ENCODE data around the gene QARS1.

DNA sequence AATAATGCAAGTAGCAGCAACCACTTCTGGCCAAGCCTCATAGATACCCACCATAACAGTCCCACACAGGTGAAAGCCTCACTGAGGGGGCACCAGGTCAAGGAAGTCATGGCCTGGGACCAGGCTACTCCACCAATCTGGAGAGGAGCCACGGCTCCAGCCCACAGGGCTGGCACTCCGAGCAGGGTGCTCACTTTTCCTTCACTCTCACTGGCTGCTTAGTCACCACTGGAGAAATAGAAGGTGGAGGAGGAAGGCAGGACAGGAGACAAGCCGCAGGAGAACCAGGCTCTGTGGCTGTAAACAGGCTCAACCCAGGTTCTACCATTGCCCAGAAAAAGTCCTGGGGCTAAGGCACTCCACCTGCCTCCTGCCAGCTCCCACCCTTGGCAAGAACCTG, 14.9 kb upstream of the QARS1 start:
- TF ChIP-seq POLR2AphosphoS5 (IDR thresholded peaks at IDR 0.05; ENCODE audit: low read depth, low read length): no peak
- TF ChIP-seq, protein P1, sequence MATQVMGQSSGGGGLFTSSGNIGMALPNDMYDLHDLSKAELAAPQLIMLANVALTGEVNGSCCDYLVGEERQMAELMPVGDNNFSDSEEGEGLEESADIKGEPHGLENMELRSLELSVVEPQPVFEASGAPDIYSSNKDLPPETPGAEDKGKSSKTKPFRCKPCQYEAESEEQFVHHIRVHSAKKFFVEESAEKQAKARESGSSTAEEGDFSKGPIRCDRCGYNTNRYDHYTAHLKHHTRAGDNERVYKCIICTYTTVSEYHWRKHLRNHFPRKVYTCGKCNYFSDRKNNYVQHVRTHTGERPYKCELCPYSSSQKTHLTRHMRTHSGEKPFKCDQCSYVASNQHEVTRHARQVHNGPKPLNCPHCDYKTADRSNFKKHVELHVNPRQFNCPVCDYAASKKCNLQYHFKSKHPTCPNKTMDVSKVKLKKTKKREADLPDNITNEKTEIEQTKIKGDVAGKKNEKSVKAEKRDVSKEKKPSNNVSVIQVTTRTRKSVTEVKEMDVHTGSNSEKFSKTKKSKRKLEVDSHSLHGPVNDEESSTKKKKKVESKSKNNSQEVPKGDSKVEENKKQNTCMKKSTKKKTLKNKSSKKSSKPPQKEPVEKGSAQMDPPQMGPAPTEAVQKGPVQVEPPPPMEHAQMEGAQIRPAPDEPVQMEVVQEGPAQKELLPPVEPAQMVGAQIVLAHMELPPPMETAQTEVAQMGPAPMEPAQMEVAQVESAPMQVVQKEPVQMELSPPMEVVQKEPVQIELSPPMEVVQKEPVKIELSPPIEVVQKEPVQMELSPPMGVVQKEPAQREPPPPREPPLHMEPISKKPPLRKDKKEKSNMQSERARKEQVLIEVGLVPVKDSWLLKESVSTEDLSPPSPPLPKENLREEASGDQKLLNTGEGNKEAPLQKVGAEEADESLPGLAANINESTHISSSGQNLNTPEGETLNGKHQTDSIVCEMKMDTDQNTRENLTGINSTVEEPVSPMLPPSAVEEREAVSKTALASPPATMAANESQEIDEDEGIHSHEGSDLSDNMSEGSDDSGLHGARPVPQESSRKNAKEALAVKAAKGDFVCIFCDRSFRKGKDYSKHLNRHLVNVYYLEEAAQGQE (IDR thresholded peaks at IDR 0.05; ENCODE audit: insufficient read depth in 1 of 2, low read depth in 2 of 2, low read length in 2 of 2): no peak
- no peak for TF ChIP-seq TAF1 (IDR thresholded peaks at IDR 0.05; ENCODE audit: borderline replicate concordance, insufficient read depth, low read length)
- TF ChIP-seq SIN3A (IDR thresholded peaks at IDR 0.05; ENCODE audit: borderline replicate concordance, insufficient read depth, low read length): no peak

Data from PFSK-1 (cell line).